HEK293 (cell line): ENCODE data around the gene JPH3.

Experiments
- CTCF ChIA-PET: fragments of 350-600 bp; formaldehyde crosslinking; extraction: SDS; loops from one replicate; lab custom pipeline; 2021; ENCODE audit warnings: antibody characterized with exemption; lab: Yijun Ruan, JAX
- POLR2A ChIA-PET: fragments of 300-600 bp; formaldehyde crosslinking; extraction: SDS; loops from one replicate; lab custom pipeline; 2020; ENCODE audit warnings: antibody characterized with exemption, inconsistent platforms; lab: Yijun Ruan, JAX
- H3K27ac ChIP-seq: fragments of 200-500 bp; sonication (Bioruptor generic); 2 replicates; pipeline ENCODE4 v1.5.1; 2014; ENCODE audit warnings: low read depth, low read length, control low read depth, inconsistent platforms; ENCODE audit errors: extremely low read depth
- H3K36me3 ChIP-seq, 2 experiments: fragments of 200-500 bp in 1 of 2; sonication (Bioruptor generic) in 1 of 2; 1 replicate in 1 of 2; 2 replicates in 1 of 2; pipeline ENCODE4 v1.5.1; 2014 to 2017; ENCODE audit warnings: inconsistent platforms in 2 of 2, low read length in 2 of 2; ENCODE audit not compliant: control insufficient read depth in 2 of 2, insufficient read depth in 1 of 2
- H3K4me1 ChIP-seq: fragments of 200-500 bp; sonication (Bioruptor generic); 2 replicates; pipeline ENCODE4 v1.5.1; 2014; ENCODE audit warnings: mild to moderate bottlenecking, low read length, inconsistent platforms; ENCODE audit not compliant: control insufficient read depth, insufficient read depth
- H3K4me3 ChIP-seq: 2 replicates; pipeline ENCODE4 v1.5.1; 2011; ENCODE audit warnings: low read depth, mild to moderate bottlenecking, control low read depth, low read length, moderate library complexity
- H3K9me3 ChIP-seq: fragments of 200-500 bp; sonication (Bioruptor generic); 2 replicates; pipeline ENCODE4 v1.5.1; 2014; ENCODE audit warnings: low read depth, low read length, inconsistent platforms; ENCODE audit not compliant: control insufficient read depth, insufficient read depth
- GLIS2 ChIP-seq: fragments of 450-650 bp; formaldehyde crosslinking; IDR thresholded peaks from 2 replicates; pipeline ENCODE4 v1.5.1; 2016; ENCODE audit warnings: missing biosample characterization, missing genetic modification characterization
- KLF1 ChIP-seq: fragments of 450-650 bp; formaldehyde crosslinking; IDR thresholded peaks from 2 replicates; pipeline ENCODE4 v1.5.1; 2016; ENCODE audit warnings: missing biosample characterization, missing genetic modification characterization
- MEIS1 ChIP-seq: sonication (generic); formaldehyde crosslinking; IDR thresholded peaks from 2 replicates; pipeline ENCODE4 v1.8.1; 2022; ENCODE audit warnings: missing genetic modification reagents, mild to moderate bottlenecking, borderline replicate concordance
- SALL2 ChIP-seq: fragments of 450-650 bp; formaldehyde crosslinking; IDR thresholded peaks from 2 replicates; pipeline ENCODE4 v1.5.0; 2017; ENCODE audit warnings: missing biosample characterization, mild to moderate bottlenecking, missing genetic modification characterization, borderline replicate concordance
- TCF7L2 ChIP-seq: IDR thresholded peaks from 2 replicates; pipeline ENCODE4 v1.6.1; 2011; ENCODE audit warnings: low read depth, mild to moderate bottlenecking, inconsistent platforms, low read length, moderate library complexity, borderline replicate concordance
- YY1 ChIP-seq: fragments of 450-650 bp; formaldehyde crosslinking; IDR thresholded peaks from 2 replicates; pipeline ENCODE4 v1.5.1; 2018; ENCODE audit warnings: missing biosample characterization, missing genetic modification characterization
- ZNF138 ChIP-seq: fragments of 450-650 bp; formaldehyde crosslinking; IDR thresholded peaks from 2 replicates; pipeline ENCODE4 v1.5.1; 2016; ENCODE audit warnings: missing biosample characterization, missing genetic modification characterization, borderline replicate concordance
- ZNF335 ChIP-seq: fragments of 450-650 bp; formaldehyde crosslinking; conservative IDR thresholded peaks from 2 replicates; pipeline ENCODE4 v1.5.1; 2016; ENCODE audit warnings: missing biosample characterization, missing genetic modification characterization
- ZNF394 ChIP-seq: fragments of 450-650 bp; formaldehyde crosslinking; IDR thresholded peaks from 2 replicates; pipeline ENCODE4 v1.5.1; 2016; ENCODE audit warnings: missing biosample characterization, missing genetic modification characterization, mild to moderate bottlenecking, moderate library complexity, borderline replicate concordance
- ZNF529 ChIP-seq: fragments of 450-650 bp; formaldehyde crosslinking; IDR thresholded peaks from 2 replicates; pipeline ENCODE4 v1.5.1; 2017; ENCODE audit warnings: missing genetic modification characterization, missing biosample characterization; ENCODE audit not compliant: insufficient replicate concordance
- ZNF610 ChIP-seq: fragments of 450-650 bp; formaldehyde crosslinking; IDR thresholded peaks from 2 replicates; pipeline ENCODE4 v1.5.1; 2016; ENCODE audit warnings: missing biosample characterization, missing genetic modification characterization, borderline replicate concordance
- ZNF624 ChIP-seq: fragments of 450-650 bp; formaldehyde crosslinking; IDR thresholded peaks from 2 replicates; pipeline ENCODE4 v1.5.1; 2017; ENCODE audit warnings: missing biosample characterization, missing genetic modification characterization
- ZNF768 ChIP-seq: fragments of 450-650 bp; formaldehyde crosslinking; IDR thresholded peaks from 2 replicates; pipeline ENCODE4 v1.5.1; 2018; ENCODE audit warnings: missing biosample characterization, mild to moderate bottlenecking, missing genetic modification characterization
- TF ChIP-seq, protein P1 (sequence below): fragments of 450-650 bp; formaldehyde crosslinking; IDR thresholded peaks from 2 replicates; pipeline ENCODE4 v1.5.1; 2016; ENCODE audit warnings: missing biosample characterization, missing genetic modification characterization
- TF ChIP-seq, protein P2 (sequence below): IDR thresholded peaks from 2 replicates; pipeline ENCODE4 v1.6.1; 2011; ENCODE audit warnings: mild to moderate bottlenecking, low read depth, low read length, borderline replicate concordance
- TF ChIP-seq, protein P3 (sequence below): fragments of 450-650 bp; formaldehyde crosslinking; IDR thresholded peaks from 2 replicates; pipeline ENCODE4 v1.5.1; 2016; ENCODE audit warnings: missing biosample characterization, missing genetic modification characterization

JPH3 gene

DNA sequence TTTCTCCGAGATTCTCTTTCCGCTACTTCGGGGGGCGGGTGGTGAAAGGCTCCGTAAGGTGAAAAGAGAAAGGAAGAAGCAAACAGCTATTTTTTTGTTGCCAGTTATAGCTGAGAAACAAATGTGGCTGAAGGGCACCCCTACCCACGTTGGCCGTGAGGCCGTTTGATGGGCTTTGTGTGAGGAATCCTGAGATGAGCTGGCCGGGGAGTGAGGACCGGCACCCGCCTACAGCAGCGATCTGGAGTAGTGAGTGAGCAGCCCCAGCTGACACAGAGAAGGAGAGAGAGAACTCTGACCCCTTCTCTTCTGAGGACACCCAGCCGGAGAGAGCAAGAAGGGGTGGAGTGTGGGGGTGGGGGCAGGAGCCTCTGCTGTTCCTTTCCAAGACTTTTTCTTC lies 5.6 kb downstream of the JPH3 start:
- TF ChIP-seq ZNF138 = no peak
- no peaks in the 10 kb centered on the region for H3K4me1 ChIP-seq
- H3K9me3 ChIP-seq = no peaks in the 10 kb centered on the region
- H3K36me3 ChIP-seq = peaks cover 0 to 4% of the 10 kb centered on the region in 2 experiments; a peak in 1 of 3 replicates
- CTCF ChIA-PET = interaction anchor here (0.7 to 1.0 kb wide), 3 partner anchors 28 to 260 kb away, joined by 3 to 7 read pairs (median 4); no protein-coding TSS in a partner anchor
- no peak overlapping the region for H3K4me3 ChIP-seq
- POLR2A ChIA-PET = no interaction called here
- H3K27ac ChIP-seq = no peak overlapping the region

DNA sequence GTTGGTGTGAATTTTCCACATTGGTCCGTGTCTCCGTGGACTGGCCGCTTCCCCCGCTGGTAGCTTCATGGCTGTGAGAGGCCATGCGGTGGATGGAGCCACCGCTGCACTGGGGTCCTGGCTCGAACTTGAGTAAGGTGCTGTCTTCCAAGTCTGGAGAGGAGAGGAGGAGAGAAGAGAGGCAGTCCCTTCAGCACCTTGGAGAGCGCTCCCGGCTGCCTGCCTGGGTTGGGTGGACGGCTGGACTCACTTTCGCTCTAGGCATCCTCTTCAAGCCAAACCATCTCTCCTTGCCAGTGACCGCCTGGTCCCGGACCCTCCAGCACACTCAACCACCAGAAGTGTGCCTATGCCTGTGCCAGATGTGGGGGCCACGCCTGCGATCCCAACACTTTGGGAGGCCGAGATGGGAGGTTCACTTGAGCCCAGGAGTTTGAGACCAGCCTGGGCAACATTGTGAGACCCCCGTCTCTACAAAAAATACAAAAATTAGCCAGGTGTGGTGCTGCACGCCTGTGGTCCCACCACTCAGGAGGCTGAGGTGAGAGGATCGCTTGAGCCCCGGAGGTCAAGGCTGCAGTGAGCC lies 6.2 kb downstream of the JPH3 start:
- no peak for TF ChIP-seq ZNF335 (tag by site-specific recombination)
- TF ChIP-seq, protein P1, sequence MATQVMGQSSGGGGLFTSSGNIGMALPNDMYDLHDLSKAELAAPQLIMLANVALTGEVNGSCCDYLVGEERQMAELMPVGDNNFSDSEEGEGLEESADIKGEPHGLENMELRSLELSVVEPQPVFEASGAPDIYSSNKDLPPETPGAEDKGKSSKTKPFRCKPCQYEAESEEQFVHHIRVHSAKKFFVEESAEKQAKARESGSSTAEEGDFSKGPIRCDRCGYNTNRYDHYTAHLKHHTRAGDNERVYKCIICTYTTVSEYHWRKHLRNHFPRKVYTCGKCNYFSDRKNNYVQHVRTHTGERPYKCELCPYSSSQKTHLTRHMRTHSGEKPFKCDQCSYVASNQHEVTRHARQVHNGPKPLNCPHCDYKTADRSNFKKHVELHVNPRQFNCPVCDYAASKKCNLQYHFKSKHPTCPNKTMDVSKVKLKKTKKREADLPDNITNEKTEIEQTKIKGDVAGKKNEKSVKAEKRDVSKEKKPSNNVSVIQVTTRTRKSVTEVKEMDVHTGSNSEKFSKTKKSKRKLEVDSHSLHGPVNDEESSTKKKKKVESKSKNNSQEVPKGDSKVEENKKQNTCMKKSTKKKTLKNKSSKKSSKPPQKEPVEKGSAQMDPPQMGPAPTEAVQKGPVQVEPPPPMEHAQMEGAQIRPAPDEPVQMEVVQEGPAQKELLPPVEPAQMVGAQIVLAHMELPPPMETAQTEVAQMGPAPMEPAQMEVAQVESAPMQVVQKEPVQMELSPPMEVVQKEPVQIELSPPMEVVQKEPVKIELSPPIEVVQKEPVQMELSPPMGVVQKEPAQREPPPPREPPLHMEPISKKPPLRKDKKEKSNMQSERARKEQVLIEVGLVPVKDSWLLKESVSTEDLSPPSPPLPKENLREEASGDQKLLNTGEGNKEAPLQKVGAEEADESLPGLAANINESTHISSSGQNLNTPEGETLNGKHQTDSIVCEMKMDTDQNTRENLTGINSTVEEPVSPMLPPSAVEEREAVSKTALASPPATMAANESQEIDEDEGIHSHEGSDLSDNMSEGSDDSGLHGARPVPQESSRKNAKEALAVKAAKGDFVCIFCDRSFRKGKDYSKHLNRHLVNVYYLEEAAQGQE (tag by site-specific recombination) = peak; percentile 97
- Histone ChIP-seq H3K4me1 (no peaks in the 10 kb centered on the region), H3K36me3 (peaks cover 0 to 4% of the 10 kb centered on the region in 2 experiments; a peak in 2 of 3 replicates), H3K4me3 (no peak overlapping the region), H3K27ac (no peak overlapping the region), H3K9me3 (no peaks in the 10 kb centered on the region)
- CTCF ChIA-PET = interaction anchor here (0.9 to 1.0 kb wide), 2 partner anchors 28 to 160 kb away, joined by 3 to 7 read pairs; no protein-coding TSS in a partner anchor
- POLR2A ChIA-PET = no interaction called here

GRCh38 chr16:87610026-87610425 lies 7.7 kb downstream of the JPH3 start:
- TF ChIP-seq GLIS2 (tag by site-specific recombination) (no peak), ZNF529 (no peak), ZNF610 (tag by site-specific recombination) (peak; percentile 43; the same call in 1 of the 2 replicates), ZNF768 (no peak)
- CTCF ChIA-PET = interaction anchor here (0.5 kb wide), 1 partner anchor 66 kb away, joined by 3 read pairs; no protein-coding TSS in a partner anchor
- Histone ChIP-seq H3K4me1 (no peaks in the 10 kb centered on the region), H3K9me3 (no peaks in the 10 kb centered on the region), H3K27ac (no peak overlapping the region), H3K4me3 (no peak overlapping the region), H3K36me3 (peaks cover 0 to 4% of the 10 kb centered on the region in 2 experiments; a peak in 2 of 3 replicates)
- POLR2A ChIA-PET = no interaction called here

GRCh38 chr16:87611456-87611855 lies 9.1 kb downstream of the JPH3 start:
- H3K27ac ChIP-seq = no peak overlapping the region
- H3K4me3 ChIP-seq = no peak overlapping the region
- peaks cover 0 to under 1% of the 10 kb centered on the region in 2 experiments; a peak in 2 of 3 replicates for H3K36me3 ChIP-seq
- POLR2A ChIA-PET = no interaction called here
- TF ChIP-seq ZNF138 (no peak), KLF1 (tag by site-specific recombination) (0 out of 2 replicates have a peak, but pooled peaks have one; percentile 8)
- CTCF ChIA-PET = interaction anchor here (0.8 kb wide), 1 partner anchor 25 kb away, joined by 3 read pairs; no protein-coding TSS in a partner anchor
- H3K9me3 ChIP-seq = no peaks in the 10 kb centered on the region
- H3K4me1 ChIP-seq = no peaks in the 10 kb centered on the region

- Histone ChIP-seq H3K4me1 (no peaks in the 10 kb centered on the region), H3K9me3 (no peaks in the 10 kb centered on the region), H3K36me3 (no peaks in the 10 kb centered on the region; a peak in 1 of 3 replicates), H3K27ac (no peak overlapping the region), H3K4me3 (no peak overlapping the region)
- POLR2A ChIA-PET = no interaction called here
- no peak for TF ChIP-seq ZNF624 (tag by site-specific recombination)
- TF ChIP-seq, protein P2, sequence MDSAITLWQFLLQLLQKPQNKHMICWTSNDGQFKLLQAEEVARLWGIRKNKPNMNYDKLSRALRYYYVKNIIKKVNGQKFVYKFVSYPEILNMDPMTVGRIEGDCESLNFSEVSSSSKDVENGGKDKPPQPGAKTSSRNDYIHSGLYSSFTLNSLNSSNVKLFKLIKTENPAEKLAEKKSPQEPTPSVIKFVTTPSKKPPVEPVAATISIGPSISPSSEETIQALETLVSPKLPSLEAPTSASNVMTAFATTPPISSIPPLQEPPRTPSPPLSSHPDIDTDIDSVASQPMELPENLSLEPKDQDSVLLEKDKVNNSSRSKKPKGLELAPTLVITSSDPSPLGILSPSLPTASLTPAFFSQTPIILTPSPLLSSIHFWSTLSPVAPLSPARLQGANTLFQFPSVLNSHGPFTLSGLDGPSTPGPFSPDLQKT = no peak
- no peak for TF ChIP-seq SALL2
- no peak for TF ChIP-seq ZNF394 (tag by site-specific recombination)
- TF ChIP-seq TCF7L2 = no peak
- TF ChIP-seq YY1 (tag by site-specific recombination) = no peak
- no peak for TF ChIP-seq MEIS1 (CRISPR knock-in tag)
- TF ChIP-seq, protein P3, sequence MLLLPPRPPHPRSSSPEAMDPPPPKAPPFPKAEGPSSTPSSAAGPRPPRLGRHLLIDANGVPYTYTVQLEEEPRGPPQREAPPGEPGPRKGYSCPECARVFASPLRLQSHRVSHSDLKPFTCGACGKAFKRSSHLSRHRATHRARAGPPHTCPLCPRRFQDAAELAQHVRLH (tag by site-specific recombination) = no peak
- CTCF ChIA-PET = interaction anchor here (0.6 kb wide), 1 partner anchor 89 kb away, joined by 3 read pairs; no protein-coding TSS in a partner anchor
Observed at GRCh38 chr16:87613961-87614360, 11.7 kb downstream of the JPH3 start.
